Upper lobe of right lung (tissue), 1 donor: ENCODE data around the gene RBM24. TPM values are rescaled to one million over a fixed set of nuclear protein-coding genes. Genes with fewer than 3 reads are reported as not detected.

Source experiments
- ATAC-seq: fragments of 200-7000 bp; cut with Tn5 transposase; one replicate; pipeline ENCODE4 v1.9.1; 2020; ENCODE audit warnings: mild to moderate bottlenecking, moderate library complexity
- DNase-seq: peaks from one replicate; pipeline ENCODE4 v3.0.0-alpha.2; 2020
- H3K27ac ChIP-seq: fragments of 200-600 bp; one replicate; pipeline ENCODE4 v1.8.0; 2022
- H3K27me3 ChIP-seq: fragments of 200-600 bp; one replicate; pipeline ENCODE4 v1.8.0; 2022; ENCODE audit warnings: mild to moderate bottlenecking
- H3K36me3 ChIP-seq: fragments of 200-600 bp; one replicate; pipeline ENCODE4 v1.8.0; 2022
- H3K4me1 ChIP-seq: fragments of 200-600 bp; one replicate; pipeline ENCODE4 v1.8.0; 2022
- H3K4me3 ChIP-seq: fragments of 200-600 bp; one replicate; pipeline ENCODE4 v1.8.0; 2022; ENCODE audit warnings: mild to moderate bottlenecking
- H3K9me3 ChIP-seq: fragments of 200-600 bp; one replicate; pipeline ENCODE4 v1.8.0; 2022
- CTCF ChIP-seq: fragments of 200-600 bp; IDR thresholded peaks from one replicate; pipeline ENCODE4 v1.8.0; 2022; ENCODE audit warnings: antibody characterized with exemption
- intact Hi-C: fragments of 100-400 bp; cut with DNase I; formaldehyde crosslinking; loops from one replicate; pipeline ENCODE4 v1.11.0; 2022
- total RNA-seq: library from RNA; stranded (reverse); fragmentation: NEBNext Ultra II Directional; extraction: Animal tissue kit (Norgen Biotek cat#: 25700); gene quantifications from one replicate; pipeline ENCODE4 v1.2.1, GENCODE V29; 2021
- donor health status: DM: no; HTN: yes; CAD: no; lungs with severe emphysema.

The RBM24 gene
- total RNA-seq, 1 donor from 2014 or later = 0.49 TPM

DNA sequence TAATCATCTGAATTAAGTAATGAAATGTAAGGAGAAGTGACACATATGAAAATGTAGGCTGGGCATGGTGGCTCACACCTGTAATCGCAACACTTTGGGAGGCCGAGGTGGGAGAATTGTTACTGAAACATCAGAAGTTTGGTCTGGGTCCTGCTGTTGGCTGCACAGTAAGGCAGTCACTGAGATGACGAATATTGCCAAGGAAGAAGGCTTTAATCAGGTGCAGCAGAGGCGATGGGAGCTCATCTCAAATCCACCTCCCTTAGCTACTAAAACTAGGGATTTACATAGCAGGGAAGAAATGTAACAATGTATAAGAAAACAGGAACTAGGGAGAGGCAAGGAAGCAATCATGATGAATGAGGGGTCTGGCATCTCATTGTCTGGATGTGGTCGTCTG, 50.1 kb downstream of the RBM24 start:
- intact Hi-C loops = no loop called here
- H3K4me3 ChIP-seq = no peak overlapping the region
- H3K9me3 ChIP-seq = no peaks in the 10 kb centered on the region
- TF ChIP-seq CTCF = no peak
- H3K36me3 ChIP-seq = no peaks in the 10 kb centered on the region
- DNase-seq = no peak
- ATAC-seq = no peak
- H3K27ac ChIP-seq = no peak overlapping the region
- H3K27me3 ChIP-seq = no peaks in the 10 kb centered on the region
- no peaks in the 10 kb centered on the region for H3K4me1 ChIP-seq

GRCh38 chr6:17334265-17334664, 53.1 kb downstream of the RBM24 start:
- Histone ChIP-seq H3K9me3 (no peaks in the 10 kb centered on the region), H3K36me3 (no peaks in the 10 kb centered on the region), H3K4me1 (no peaks in the 10 kb centered on the region), H3K27me3 (no peaks in the 10 kb centered on the region), H3K27ac (no peak overlapping the region), H3K4me3 (no peak overlapping the region)
- intact Hi-C loops = no loop called here
- ATAC-seq = no peak
- DNase-seq = no peak
- no peak for TF ChIP-seq CTCF

GRCh38 chr6:17336425-17336824, 55.3 kb downstream of the RBM24 start:
- H3K36me3 ChIP-seq = no peaks in the 10 kb centered on the region
- no peaks in the 10 kb centered on the region for H3K9me3 ChIP-seq
- no peak overlapping the region for H3K27ac ChIP-seq
- no peak for ATAC-seq
- no peaks in the 10 kb centered on the region for H3K4me1 ChIP-seq
- no peak for DNase-seq
- no peak for TF ChIP-seq CTCF
- H3K4me3 ChIP-seq = no peak overlapping the region
- intact Hi-C loops = no loop called here
- H3K27me3 ChIP-seq = no peaks in the 10 kb centered on the region

- no peak for TF ChIP-seq CTCF
- Histone ChIP-seq H3K9me3 (no peaks in the 10 kb centered on the region), H3K4me1 (no peaks in the 10 kb centered on the region), H3K27me3 (no peaks in the 10 kb centered on the region), H3K4me3 (no peak overlapping the region), H3K27ac (no peak overlapping the region), H3K36me3 (no peaks in the 10 kb centered on the region)
- DNase-seq = no peak
- intact Hi-C loops = no loop called here
- ATAC-seq = no peak
Observed at GRCh38 chr6:17339308-17339670, 58.1 kb downstream of the RBM24 start.

DNA sequence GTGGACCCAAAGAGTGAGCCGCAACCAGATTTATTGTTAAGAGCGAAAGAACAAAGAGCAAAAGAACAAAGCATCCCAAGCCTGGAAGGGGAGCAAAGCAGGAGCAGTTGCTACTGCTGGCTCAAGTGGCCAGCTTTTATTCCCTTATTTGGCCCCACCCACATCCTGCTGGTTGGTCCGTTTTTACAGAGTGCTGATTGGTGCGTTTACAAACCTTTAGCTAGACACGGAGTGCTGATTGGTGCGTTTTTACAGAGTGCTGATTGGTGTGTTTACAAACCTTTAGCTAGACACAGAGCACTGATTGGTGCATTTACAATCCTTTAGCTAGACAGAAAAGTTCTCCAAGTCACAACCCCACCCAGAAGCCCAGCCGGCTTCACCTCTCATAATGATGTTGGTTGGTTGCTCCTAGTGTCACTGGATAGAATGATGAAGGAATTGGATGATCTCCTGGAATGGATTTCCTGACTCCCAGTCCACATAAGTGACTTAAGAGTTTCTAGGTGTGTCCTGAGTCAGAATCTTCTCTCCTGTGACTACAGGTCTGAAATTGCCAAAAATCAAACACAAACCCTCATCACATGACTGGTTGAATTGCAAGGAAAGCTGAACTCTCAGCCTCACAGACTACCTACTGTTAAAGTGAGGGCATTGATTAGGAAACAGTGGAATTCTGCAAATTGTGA, 60.1 kb downstream of the RBM24 start:
- H3K27me3 ChIP-seq = no peaks in the 10 kb centered on the region
- no peaks in the 10 kb centered on the region for H3K36me3 ChIP-seq
- intact Hi-C loops = no loop called here
- DNase-seq = no peak
- ATAC-seq = no peak
- H3K27ac ChIP-seq = no peak overlapping the region
- no peaks in the 10 kb centered on the region for H3K4me1 ChIP-seq
- no peak overlapping the region for H3K4me3 ChIP-seq
- no peaks in the 10 kb centered on the region for H3K9me3 ChIP-seq
- no peak for TF ChIP-seq CTCF

DNA sequence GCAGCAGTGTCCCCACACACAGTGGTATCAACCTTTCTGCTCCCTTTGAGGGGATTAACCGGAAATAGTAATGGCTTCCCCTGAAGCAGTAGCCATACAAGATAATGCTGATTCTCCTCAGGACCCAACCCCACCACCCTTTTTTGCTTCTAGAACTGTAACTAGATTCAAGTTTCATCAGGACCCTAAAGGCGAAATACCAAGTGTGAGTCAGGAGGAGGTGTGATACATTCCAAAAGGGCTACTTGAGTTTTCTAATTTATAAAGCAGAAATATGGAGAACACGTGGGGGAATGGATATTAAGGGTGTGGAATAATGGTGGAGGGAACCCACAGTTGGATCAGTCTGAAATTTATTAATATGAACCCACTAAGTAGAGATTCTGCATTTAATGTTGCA, 60.7 kb downstream of the RBM24 start:
- no peak for ATAC-seq
- no peak overlapping the region for H3K4me3 ChIP-seq
- no peak for DNase-seq
- no peaks in the 10 kb centered on the region for H3K9me3 ChIP-seq
- no peaks in the 10 kb centered on the region for H3K27me3 ChIP-seq
- H3K27ac ChIP-seq = no peak overlapping the region
- no peak for TF ChIP-seq CTCF
- no peaks in the 10 kb centered on the region for H3K4me1 ChIP-seq
- no peaks in the 10 kb centered on the region for H3K36me3 ChIP-seq
- intact Hi-C loops = no loop called here
